Ishikawa (cell line): ENCODE results near the gene FSTL3.

Experiments
- CEBPB ChIP-seq: IDR thresholded peaks from 2 replicates; pipeline ENCODE4 v1.6.1; 2012
- CREB1 ChIP-seq: IDR thresholded peaks from 2 replicates; pipeline ENCODE4 v1.6.1; 2012; ENCODE audit warnings: low read depth
- EGR1 ChIP-seq: IDR thresholded peaks from 2 replicates; pipeline ENCODE4 v1.6.1; 2012
- EP300 ChIP-seq: IDR thresholded peaks from 2 replicates; pipeline ENCODE4 v1.6.1; 2012; ENCODE audit warnings: borderline replicate concordance
- FOXM1 ChIP-seq: IDR thresholded peaks from 2 replicates; pipeline ENCODE4 v1.6.1; 2012; ENCODE audit warnings: low read depth, borderline replicate concordance
- MAX ChIP-seq: IDR thresholded peaks from 2 replicates; pipeline ENCODE4 v1.6.1; 2012
- NFIC ChIP-seq: IDR thresholded peaks from 2 replicates; pipeline ENCODE4 v1.6.1; 2012
- RAD21 ChIP-seq: IDR thresholded peaks from 2 replicates; pipeline ENCODE4 v1.6.1; 2012; ENCODE audit warnings: low read depth
- REST ChIP-seq: IDR thresholded peaks from 2 replicates; pipeline ENCODE4 v1.6.1; 2012; ENCODE audit warnings: low read depth, mild to moderate bottlenecking
- TAF1 ChIP-seq: IDR thresholded peaks from 2 replicates; pipeline ENCODE4 v1.6.1; 2012; ENCODE audit warnings: low read depth, mild to moderate bottlenecking
- TCF12 ChIP-seq: IDR thresholded peaks from 2 replicates; pipeline ENCODE4 v1.6.1; 2012; ENCODE audit warnings: low read depth
- TEAD4 ChIP-seq: IDR thresholded peaks from 2 replicates; pipeline ENCODE4 v1.6.1; 2012
- YY1 ChIP-seq: IDR thresholded peaks from 2 replicates; pipeline ENCODE4 v1.6.1; 2012; ENCODE audit warnings: low read depth
- ZBTB7A ChIP-seq: IDR thresholded peaks from 2 replicates; pipeline ENCODE4 v1.6.1; 2012; ENCODE audit warnings: low read depth
- TF ChIP-seq, protein P1 (sequence below): IDR thresholded peaks from 2 replicates; pipeline ENCODE4 v1.6.1; 2012

The FSTL3 gene

GRCh38 chr19:647566-648284, 28.5 kb upstream of the FSTL3 start:
- no peak for TF ChIP-seq TCF12
- TF ChIP-seq, protein P1, sequence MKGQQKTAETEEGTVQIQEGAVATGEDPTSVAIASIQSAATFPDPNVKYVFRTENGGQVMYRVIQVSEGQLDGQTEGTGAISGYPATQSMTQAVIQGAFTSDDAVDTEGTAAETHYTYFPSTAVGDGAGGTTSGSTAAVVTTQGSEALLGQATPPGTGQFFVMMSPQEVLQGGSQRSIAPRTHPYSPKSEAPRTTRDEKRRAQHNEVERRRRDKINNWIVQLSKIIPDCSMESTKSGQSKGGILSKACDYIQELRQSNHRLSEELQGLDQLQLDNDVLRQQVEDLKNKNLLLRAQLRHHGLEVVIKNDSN: no peak
- TF ChIP-seq MAX: no peak
- no peak for TF ChIP-seq RAD21
- no peak for TF ChIP-seq NFIC
- TF ChIP-seq REST: no peak
- TF ChIP-seq CEBPB: no peak
- TF ChIP-seq FOXM1: no peak
- no peak for TF ChIP-seq YY1
- no peak for TF ChIP-seq TAF1
- TF ChIP-seq EP300: no peak
- no peak for TF ChIP-seq EGR1
- no peak for TF ChIP-seq CREB1
- TF ChIP-seq TEAD4: no peak
- TF ChIP-seq ZBTB7A: no peak

- no peak for TF ChIP-seq TEAD4
These were observed 27.9 kb upstream of the FSTL3 start for GRCh38 chr19:648305-648704.

DNA sequence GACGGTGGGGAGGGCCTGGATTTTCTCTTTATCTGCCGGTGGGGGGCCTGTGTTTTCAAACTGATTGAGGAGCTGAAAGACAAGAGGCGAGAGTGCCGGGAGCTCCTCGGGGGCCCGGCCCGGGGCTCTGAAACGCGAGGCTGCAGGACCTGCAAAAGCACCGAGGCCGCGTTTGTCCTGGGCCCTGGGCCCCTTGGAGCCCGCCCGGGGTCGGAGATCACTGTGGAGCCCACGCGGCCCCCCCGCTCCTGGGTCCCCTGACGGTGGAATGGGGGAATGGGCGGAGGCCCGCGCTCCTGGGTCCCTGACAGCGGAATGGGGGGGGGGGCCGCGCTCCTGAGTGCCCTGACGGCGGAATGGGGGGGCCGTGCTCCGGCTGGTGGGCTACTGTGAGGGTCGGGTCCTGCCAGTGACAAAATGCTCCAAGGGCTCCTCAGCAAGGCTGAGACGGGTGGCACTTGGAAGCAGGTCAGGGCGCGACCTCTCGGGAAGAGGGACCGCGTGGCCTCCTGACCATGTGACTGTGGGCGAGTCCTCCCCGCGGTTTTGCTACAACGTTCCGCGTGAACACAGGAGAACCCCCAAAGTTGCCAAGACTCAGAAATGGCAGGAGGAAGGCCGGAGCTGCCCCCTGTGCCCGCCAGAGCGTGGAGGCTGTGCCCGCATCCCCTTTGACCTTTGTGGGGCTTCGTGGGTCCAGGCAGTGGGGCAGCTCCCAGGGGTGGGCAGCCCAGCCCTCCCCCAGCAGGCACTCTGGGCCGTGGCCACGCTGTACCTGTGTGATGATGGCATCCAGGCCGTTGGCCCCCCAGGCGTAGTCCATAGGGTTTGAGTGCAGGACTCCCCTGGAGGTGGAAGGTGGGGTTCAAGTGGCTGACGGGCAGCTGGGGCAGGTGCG, 27.0 kb upstream of the FSTL3 start:
- TF ChIP-seq ZBTB7A (no peak), CEBPB (no peak), EP300 (no peak), MAX (no peak), CREB1 (no peak), TCF12 (no peak), REST (no peak), YY1 (no peak), FOXM1 (no peak)
- TF ChIP-seq, protein P1: no peak

GRCh38 chr19:650121-650520, 26.1 kb upstream of the FSTL3 start:
- TF ChIP-seq CEBPB: no peak
- TF ChIP-seq ZBTB7A: no peak
- no peak for TF ChIP-seq CREB1
- no peak for TF ChIP-seq NFIC
- no peak for TF ChIP-seq FOXM1
- no peak for TF ChIP-seq EGR1
- no peak for TF ChIP-seq REST
- no peak for TF ChIP-seq MAX
- no peak for TF ChIP-seq YY1
- no peak for TF ChIP-seq TCF12
- TF ChIP-seq TEAD4: no peak
- no peak for TF ChIP-seq TAF1
- TF ChIP-seq RAD21: no peak
- no peak for TF ChIP-seq EP300
- TF ChIP-seq, protein P1: no peak
